ENCODE data around the gene ZNF329.

GRCh38 chr19:58145849-58146248, 4.7 kb downstream of the ZNF329 start:
- TF ChIP-seq RAD21 (conservative IDR thresholded peaks at IDR 0.05 in 1 of 2, IDR thresholded peaks at IDR 0.05 in 1 of 2) (no peak), CHD2 (IDR thresholded peaks at IDR 0.05; ENCODE audit: low read length, partially characterized antibody) (no peak), MAX (IDR thresholded peaks at IDR 0.05) (no peak), CTCF (IDR thresholded peaks at IDR 0.05) (no peak), NPAS2 (CRISPR knock-in tag; IDR thresholded peaks at IDR 0.05; ENCODE audit: borderline replicate concordance) (no peak)
